NCI-H2196 (cell line): ENCODE results near the gene HARBI1.

Experiments
- DNase-seq: peaks from one replicate; lab custom pipeline; 2025; ENCODE audit not compliant: unreplicated experiment; lab: John Stamatoyannopoulos, UW

Gene HARBI1

DNA sequence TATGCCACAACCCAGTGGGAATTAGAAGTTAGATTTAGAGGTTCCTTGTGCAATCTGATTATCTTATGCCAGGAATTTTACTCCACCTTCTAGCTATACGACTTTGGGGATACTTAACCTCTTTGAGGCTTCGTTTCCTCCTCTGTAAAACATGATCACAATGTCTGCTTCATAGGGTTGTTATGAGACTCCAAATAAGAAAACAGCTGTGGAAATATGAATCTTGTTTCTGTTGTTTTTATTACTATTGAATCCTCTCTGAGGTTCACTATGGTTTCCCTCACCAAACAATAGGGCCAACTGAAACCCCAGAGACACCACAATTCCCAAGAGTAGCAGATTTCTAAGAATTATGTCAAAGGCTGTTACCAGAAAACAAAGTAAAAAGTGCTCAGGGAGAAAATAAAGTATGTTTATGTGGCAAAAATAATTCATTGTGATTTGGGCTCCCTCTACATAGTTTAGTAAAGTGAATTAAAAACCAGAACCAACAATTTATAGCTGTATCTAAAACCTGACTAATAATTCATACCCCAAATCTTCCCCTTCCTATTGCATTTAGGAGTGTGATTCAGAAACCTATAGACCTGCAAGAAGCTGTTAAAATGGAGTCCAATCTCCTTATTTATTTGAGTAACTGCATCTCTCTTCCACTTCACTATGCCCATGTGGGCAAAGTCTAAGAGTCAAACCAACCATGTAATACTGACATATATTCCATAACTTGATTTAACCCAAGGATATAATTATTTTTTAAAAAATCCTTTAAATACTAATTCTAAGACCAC lies 61.6 kb downstream of the HARBI1 start:
- no peak for DNase-seq

DNA sequence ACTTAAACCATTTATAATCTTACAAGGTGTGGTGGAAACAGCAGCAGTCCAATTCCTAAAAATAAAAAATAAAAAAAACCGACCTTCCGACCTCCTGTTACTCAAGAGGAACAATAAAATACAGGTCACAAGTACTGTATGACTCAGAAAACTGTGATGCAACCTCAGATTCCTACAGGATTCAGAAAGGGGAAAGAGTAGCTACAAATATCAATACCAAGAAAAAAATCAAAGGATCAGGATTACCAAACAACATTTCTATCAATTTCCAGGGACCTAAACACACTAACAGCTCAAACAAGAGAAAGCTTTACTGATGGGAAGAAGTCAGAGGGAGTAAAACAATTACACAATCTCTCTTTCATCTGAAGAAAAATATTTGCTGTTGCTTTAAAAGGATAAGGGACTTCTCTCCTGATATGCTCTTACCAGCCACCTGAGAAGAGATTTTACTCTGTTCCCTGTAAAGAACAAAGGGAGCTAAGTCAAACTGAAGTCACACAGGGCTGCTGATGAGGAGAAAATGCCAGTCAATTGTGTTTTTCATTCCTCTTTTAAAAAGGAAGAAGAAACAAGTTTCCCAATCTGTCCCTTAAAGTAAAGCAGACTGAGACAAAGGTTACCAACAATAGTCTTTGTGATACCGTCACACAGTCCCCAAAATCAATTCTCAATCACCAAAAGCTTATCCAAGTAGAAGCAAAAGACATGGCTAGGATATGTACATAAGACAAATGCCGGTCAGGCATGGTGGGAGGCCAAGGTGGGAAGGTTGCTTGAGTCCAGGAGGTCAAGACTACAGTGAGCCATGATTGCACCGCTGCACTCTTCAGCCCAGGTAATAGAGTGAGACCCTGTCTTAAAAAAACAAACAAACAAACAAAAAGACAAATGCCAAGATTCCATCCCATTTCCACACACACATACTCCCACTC lies 62.5 kb downstream of the HARBI1 start:
- peak; percentile 46 for DNase-seq

DNA sequence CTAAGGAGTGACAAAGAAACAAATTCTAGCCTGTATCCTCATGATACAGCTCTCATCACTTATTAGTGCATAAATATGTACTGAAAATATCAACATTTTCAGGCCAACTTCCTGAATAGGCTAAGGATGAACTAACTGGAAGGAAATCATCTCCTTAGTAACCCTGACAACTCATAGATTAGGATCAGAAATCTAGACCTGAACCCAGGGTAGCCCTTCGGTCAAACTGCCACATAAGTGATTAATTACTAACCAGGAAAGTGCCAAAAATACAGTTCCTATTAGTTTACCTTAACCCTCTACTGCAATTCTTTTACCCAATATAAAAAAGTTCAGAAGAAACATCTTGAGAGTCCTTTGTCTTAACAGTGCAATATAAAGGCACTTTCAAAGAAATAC lies 63.2 kb downstream of the HARBI1 start:
- DNase-seq, result no peak
